Naive thymus-derived CD4-positive, alpha-beta T cell (primary cell): ENCODE measurements around the gene ZIC5. TPM values are rescaled to one million over a fixed set of nuclear protein-coding genes. Genes with fewer than 3 reads are reported as not detected.
A peak's percentile ranks its signal among the peaks of the same experiment; 100 is the strongest.
"Not testable (repeated sequence)": the region's sequence is repeated elsewhere in the genome, so short reads cannot be mapped to it uniquely, and the experiment has no call there.

ENCODE experiments used
- ATAC-seq: fragments of 150-1000 bp; cut with Tn5 transposase; 2 replicates; pipeline ENCODE4 v1.10.0; 2021; ENCODE audit warnings: mild to moderate bottlenecking, moderate library complexity
- CTCF ChIA-PET: fragments of 350-600 bp; sonication (Branson Sonifier 250); formaldehyde crosslinking; loops from one replicate; lab custom pipeline; 2021; ENCODE audit warnings: antibody characterized with exemption; lab: Charles Lee
- POLR2A ChIA-PET: fragments of 350-600 bp; sonication (Branson Sonifier 250); formaldehyde crosslinking; loops from one replicate; lab custom pipeline; 2021; ENCODE audit warnings: antibody characterized with exemption, inconsistent platforms; lab: Charles Lee
- DNase-seq, 9 donors: peaks; one replicate each; pipeline versions ENCODE4 v3.0.0 to v3.0.0-alpha.2; 2020 to 2022; ENCODE audit warnings: mixed read lengths in 1 of 9
- H3K27ac ChIP-seq: one replicate; pipeline ENCODE4 v1.7.0; 2013; ENCODE audit warnings: mild to moderate bottlenecking, low read depth, low read length, moderate library complexity
- H3K27me3 ChIP-seq, 2 donors: one replicate each; pipeline ENCODE4 v1.7.0; 2013; ENCODE audit warnings: low read length in 2 of 2, mild to moderate bottlenecking in 2 of 2, moderate library complexity in 2 of 2; ENCODE audit not compliant: control insufficient read depth in 2 of 2, insufficient read depth in 2 of 2
- H3K36me3 ChIP-seq, 3 experiments: 1 replicate in 2 of 3; 2 replicates in 1 of 3; pipeline ENCODE4 v1.7.0; 2013; ENCODE audit warnings: low read length in 3 of 3, mild to moderate bottlenecking in 3 of 3, moderate library complexity in 1 of 3; ENCODE audit not compliant: insufficient read depth in 3 of 3, control insufficient read depth in 2 of 3
- H3K4me1 ChIP-seq, 2 donors: one replicate each; pipeline ENCODE4 v1.7.0; 2013; ENCODE audit warnings: low read length in 2 of 2, mild to moderate bottlenecking in 2 of 2, moderate library complexity in 1 of 2; ENCODE audit not compliant: control insufficient read depth in 2 of 2, insufficient read depth in 2 of 2
- H3K4me3 ChIP-seq: 2 replicates; pipeline ENCODE4 v1.7.0; 2013; ENCODE audit warnings: mild to moderate bottlenecking, low read length
- H3K9me3 ChIP-seq, 3 experiments: 1 replicate in 2 of 3; 2 replicates in 1 of 3; pipeline ENCODE4 v1.7.0; 2013; ENCODE audit warnings: low read length in 3 of 3; ENCODE audit not compliant: control insufficient read depth in 2 of 3
- H3K27ac Mint-ChIP-seq, 9 donors: one replicate each; pipeline ENCODE4 v1.8.0; 2020 to 2022; ENCODE audit warnings: mixed read lengths in 9 of 9, mild to moderate bottlenecking in 8 of 9, moderate library complexity in 5 of 9, inconsistent platforms in 2 of 9
- H3K27me3 Mint-ChIP-seq, 5 donors: one replicate each; pipeline ENCODE4 v1.8.0; 2021 to 2022; ENCODE audit warnings: mixed read lengths in 5 of 5, mild to moderate bottlenecking in 1 of 5
- H3K36me3 Mint-ChIP-seq, 5 donors: one replicate each; pipeline ENCODE4 v1.8.0; 2020 to 2022; ENCODE audit warnings: mixed read lengths in 5 of 5, mild to moderate bottlenecking in 3 of 5, inconsistent platforms in 1 of 5
- H3K4me1 Mint-ChIP-seq, 7 donors: one replicate each; pipeline ENCODE4 v1.8.0; 2020 to 2022; ENCODE audit warnings: mixed read lengths in 7 of 7, mild to moderate bottlenecking in 3 of 7, inconsistent platforms in 1 of 7
- H3K4me3 Mint-ChIP-seq, 10 donors: one replicate each; pipeline ENCODE4 v1.8.0; 2020 to 2022; ENCODE audit warnings: mild to moderate bottlenecking in 10 of 10, mixed read lengths in 10 of 10, moderate library complexity in 6 of 10, inconsistent platforms in 2 of 10
- H3K9me3 Mint-ChIP-seq, 11 donors: one replicate each; pipeline ENCODE4 v1.8.0; 2020 to 2022; ENCODE audit warnings: mixed read lengths in 11 of 11, mild to moderate bottlenecking in 4 of 11, inconsistent platforms in 1 of 11, moderate library complexity in 1 of 11
- intact Hi-C, 2 donors: fragments of 100-400 bp; cut with micrococcal nuclease; formaldehyde crosslinking; loops; one replicate each; pipeline ENCODE4 v1.15.1; 2023
- polyA plus RNA-seq, 2 donors: library from polyadenylated mRNA; unstranded; fragments of 300-500 nt; fragmentation: Illumina TruSeq; gene quantifications; one replicate each; pipeline ENCODE4 v1.2.3, GENCODE V29; 2021
- total RNA-seq, 6 experiments: library from RNA in 5 of 6; stranded (reverse) in 5 of 6; gene quantifications; 1 replicate in 5 of 6; 2 replicates in 1 of 6; pipeline ENCODE4 v1.2.3 and lab custom pipeline; 2021 to 2026

Gene ZIC5
- total and polyA plus RNA-seq, 7 experiments from 2014 or later, result not detected

DNA sequence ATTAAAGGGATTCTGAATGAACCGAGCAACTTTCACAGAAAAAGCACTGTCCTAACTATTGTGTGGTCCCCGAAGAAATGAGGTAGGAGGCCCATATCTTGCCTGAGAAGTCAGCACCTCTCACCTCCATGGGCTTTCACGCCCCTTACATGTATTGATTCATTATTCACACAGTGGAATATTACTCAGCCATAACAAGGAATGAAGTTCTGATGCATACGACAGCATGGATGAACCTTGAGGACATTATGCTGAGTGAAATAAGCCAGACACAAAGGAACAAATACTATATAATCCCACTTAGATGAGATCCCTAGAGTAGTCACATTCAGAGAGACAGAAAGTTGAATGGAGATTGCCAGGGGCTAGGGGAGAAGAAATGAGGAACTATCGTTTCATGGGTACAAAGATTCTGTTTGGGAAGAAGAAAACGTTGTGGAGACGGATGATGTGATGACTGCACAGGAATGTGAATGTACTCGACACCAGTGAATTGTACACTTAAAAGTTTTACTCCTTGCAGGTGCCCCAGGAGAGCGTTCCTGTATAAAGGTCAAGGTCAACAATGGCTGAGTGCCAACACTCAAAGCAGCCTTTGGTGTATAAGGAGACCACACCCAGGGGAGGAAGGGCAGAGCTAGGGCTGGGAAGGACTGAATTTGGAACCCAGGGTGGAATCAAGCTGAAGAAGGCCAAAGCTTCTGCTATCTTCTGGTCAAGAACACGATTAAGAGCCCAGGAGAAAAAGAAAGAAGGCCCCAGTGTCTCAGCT lies 22.5 kb downstream of the ZIC5 start:
- H3K4me3 ChIP-seq, result no peak overlapping the region
- Mint-ChIP-seq H3K36me3 (no peaks in the 10 kb centered on the region), H3K27me3 (peaks cover 52 to 76% (median 64%) of the 10 kb centered on the region in 5 donors), H3K27ac (no peak overlapping the region), H3K9me3 (peaks cover 0 to 2% (median 0%) of the 10 kb centered on the region in 11 donors), H3K4me3 (no peak overlapping the region), H3K4me1 (peaks cover 0 to 4% (median 0%) of the 10 kb centered on the region in 7 donors)
- intact Hi-C loops, result no loop called here
- H3K9me3 ChIP-seq, result no peaks in the 10 kb centered on the region
- ChIA-PET CTCF (interaction anchor here (0.6 kb wide), 1 partner anchor 174 kb away, joined by 4 read pairs; no protein-coding TSS in a partner anchor), POLR2A (no interaction called here)
- H3K27ac ChIP-seq, result no peak overlapping the region
- DNase-seq, result no peak
- peaks cover 0 to 3% of the 10 kb centered on the region in 2 donors for H3K27me3 ChIP-seq
- no peaks in the 10 kb centered on the region for H3K36me3 ChIP-seq
- no peaks in the 10 kb centered on the region for H3K4me1 ChIP-seq
- no peak for ATAC-seq

DNA sequence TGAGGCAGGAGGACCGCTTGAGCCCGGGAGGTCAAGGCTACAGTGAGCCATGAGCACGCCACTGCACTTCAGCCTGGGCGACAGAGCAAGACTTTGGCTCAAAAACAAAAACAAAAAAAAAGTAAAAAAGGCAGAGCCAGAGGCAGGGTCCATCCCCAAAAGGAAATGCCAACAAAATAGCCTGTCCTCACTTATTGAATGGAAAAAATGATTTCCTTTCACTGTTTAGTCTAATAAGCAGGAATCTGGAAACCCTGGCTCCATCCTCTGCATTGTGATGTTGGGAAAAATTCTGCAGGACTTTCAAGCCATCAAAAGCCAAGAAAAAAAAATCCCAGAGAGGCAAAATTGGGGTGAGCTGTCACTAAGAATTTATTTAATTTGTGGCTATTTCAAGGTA lies 23.2 kb downstream of the ZIC5 start:
- Mint-ChIP-seq H3K4me3 (no peak overlapping the region), H3K27me3 (peaks cover 50 to 73% (median 60%) of the 10 kb centered on the region in 5 donors), H3K9me3 (peaks cover 0 to 2% (median 0%) of the 10 kb centered on the region in 11 donors), H3K27ac (no peak overlapping the region), H3K4me1 (peaks cover 0 to 4% (median 0%) of the 10 kb centered on the region in 7 donors), H3K36me3 (no peaks in the 10 kb centered on the region)
- ChIA-PET POLR2A (no interaction called here), CTCF (interaction anchor here (0.6 kb wide), 1 partner anchor 173 kb away, joined by 4 read pairs; no protein-coding TSS in a partner anchor)
- no peak overlapping the region for H3K4me3 ChIP-seq
- no peak overlapping the region for H3K27ac ChIP-seq
- H3K9me3 ChIP-seq, result no peaks in the 10 kb centered on the region
- no peak for ATAC-seq
- no peaks in the 10 kb centered on the region for H3K4me1 ChIP-seq
- DNase-seq, result no peak
- intact Hi-C loops, result no loop called here
- H3K36me3 ChIP-seq, result no peaks in the 10 kb centered on the region
- peaks cover 0 to 3% of the 10 kb centered on the region in 2 donors for H3K27me3 ChIP-seq

DNA sequence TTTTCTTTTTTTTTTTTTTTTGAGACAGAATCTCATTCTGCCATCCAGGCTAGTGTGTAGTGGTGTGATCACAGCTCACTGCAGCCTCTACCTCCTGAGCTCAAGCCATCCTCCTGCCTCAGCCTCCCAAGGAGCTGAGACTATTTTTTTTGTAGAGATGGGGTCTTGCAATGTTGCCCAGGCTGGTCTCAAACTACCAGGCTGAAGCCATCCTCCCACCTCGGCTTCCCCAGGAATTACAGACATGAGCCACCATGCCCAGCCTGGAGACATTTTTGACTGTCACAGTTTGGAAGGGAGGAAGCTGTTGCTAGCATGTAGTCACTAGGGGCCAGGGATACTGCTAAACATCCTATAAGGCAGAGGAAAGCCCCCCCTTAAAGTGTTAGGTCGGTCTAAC lies 23.9 kb downstream of the ZIC5 start:
- CTCF ChIA-PET, result no interaction called here
- Mint-ChIP-seq H3K4me3 (no peak overlapping the region), H3K36me3 (no peaks in the 10 kb centered on the region), H3K27ac (no peak overlapping the region), H3K9me3 (peaks cover 0 to 2% (median 0%) of the 10 kb centered on the region in 11 donors), H3K4me1 (peaks cover 0 to 4% (median 0%) of the 10 kb centered on the region in 7 donors), H3K27me3 (peaks cover 47 to 70% (median 54%) of the 10 kb centered on the region in 5 donors)
- intact Hi-C loops, result no loop called here
- H3K9me3 ChIP-seq, result no peaks in the 10 kb centered on the region
- DNase-seq (no peak), ATAC-seq (no peak)
- POLR2A ChIA-PET, result interaction anchor here (1.0 kb wide), 1 partner anchor 8 kb away, joined by 3 read pairs; no protein-coding TSS in a partner anchor
- H3K27ac ChIP-seq, result no peak overlapping the region
- H3K4me1 ChIP-seq, result no peaks in the 10 kb centered on the region
- peaks cover 0 to 3% of the 10 kb centered on the region in 2 donors for H3K27me3 ChIP-seq
- no peak overlapping the region for H3K4me3 ChIP-seq
- no peaks in the 10 kb centered on the region for H3K36me3 ChIP-seq

DNA sequence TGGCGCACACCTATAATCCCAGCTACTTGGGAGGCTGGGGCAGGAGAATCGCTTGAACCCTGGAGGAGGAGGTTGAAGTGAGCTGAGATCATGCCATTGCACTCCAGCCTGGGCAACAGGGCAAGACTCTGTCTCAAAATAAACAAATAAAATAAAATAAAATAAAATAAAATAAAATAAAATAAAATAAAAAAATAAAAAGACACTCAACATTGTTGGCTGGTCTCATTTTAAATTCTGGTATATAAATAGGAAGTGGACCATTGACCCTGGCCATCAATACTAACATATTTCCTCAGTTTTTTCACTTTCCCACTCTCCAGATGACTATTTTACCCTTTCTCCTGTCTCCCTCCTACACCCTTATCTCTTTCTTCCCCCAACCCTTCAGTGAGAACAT lies 26.1 kb downstream of the ZIC5 start:
- H3K4me3 ChIP-seq, H3K27me3 ChIP-seq, H3K36me3 Mint-ChIP-seq, H3K4me3 Mint-ChIP-seq, CTCF ChIA-PET, intact Hi-C loops, H3K27ac ChIP-seq, POLR2A ChIA-PET, H3K27ac Mint-ChIP-seq, H3K9me3 ChIP-seq, DNase-seq, H3K4me1 Mint-ChIP-seq, H3K9me3 Mint-ChIP-seq, ATAC-seq, H3K4me1 ChIP-seq, H3K36me3 ChIP-seq: not testable (repeated sequence)
- H3K27me3 Mint-ChIP-seq, result peaks cover 42 to 74% (median 53%) of the 10 kb centered on the region in 5 donors

DNA sequence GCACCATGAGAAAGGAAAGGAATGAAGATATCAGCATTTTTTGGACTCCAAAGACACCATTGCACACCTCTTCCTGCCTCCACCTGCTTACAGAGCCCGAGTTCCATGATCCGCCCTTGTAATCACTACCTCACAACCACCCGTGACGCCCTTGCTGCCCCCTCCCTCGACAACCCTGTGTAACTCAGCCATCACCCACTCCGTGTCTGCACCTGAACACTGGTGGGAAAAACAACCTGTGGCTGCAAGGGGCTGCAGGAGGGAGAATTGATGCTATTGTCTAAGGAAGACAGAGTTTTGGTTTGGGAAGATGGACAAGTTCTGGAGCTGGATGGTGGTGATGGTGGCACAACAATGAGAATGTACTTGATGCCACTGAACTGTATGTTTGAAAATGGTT lies 27.0 kb downstream of the ZIC5 start:
- no peak for ATAC-seq
- Mint-ChIP-seq H3K27ac (no peak overlapping the region), H3K4me1 (peaks cover 0 to 4% (median 0%) of the 10 kb centered on the region in 7 donors), H3K36me3 (no peaks in the 10 kb centered on the region), H3K9me3 (peaks cover 0 to 2% (median 0%) of the 10 kb centered on the region in 11 donors), H3K4me3 (no peak overlapping the region), H3K27me3 (peaks cover 34 to 66% (median 48%) of the 10 kb centered on the region in 5 donors)
- Histone ChIP-seq H3K9me3 (no peaks in the 10 kb centered on the region), H3K27me3 (peaks cover 0 to 3% of the 10 kb centered on the region in 2 donors), H3K27ac (no peak overlapping the region), H3K4me3 (no peak overlapping the region), H3K4me1 (no peaks in the 10 kb centered on the region), H3K36me3 (no peaks in the 10 kb centered on the region)
- intact Hi-C loops, result no loop called here
- ChIA-PET POLR2A (no interaction called here), CTCF (no interaction called here)
- no peak for DNase-seq

DNA sequence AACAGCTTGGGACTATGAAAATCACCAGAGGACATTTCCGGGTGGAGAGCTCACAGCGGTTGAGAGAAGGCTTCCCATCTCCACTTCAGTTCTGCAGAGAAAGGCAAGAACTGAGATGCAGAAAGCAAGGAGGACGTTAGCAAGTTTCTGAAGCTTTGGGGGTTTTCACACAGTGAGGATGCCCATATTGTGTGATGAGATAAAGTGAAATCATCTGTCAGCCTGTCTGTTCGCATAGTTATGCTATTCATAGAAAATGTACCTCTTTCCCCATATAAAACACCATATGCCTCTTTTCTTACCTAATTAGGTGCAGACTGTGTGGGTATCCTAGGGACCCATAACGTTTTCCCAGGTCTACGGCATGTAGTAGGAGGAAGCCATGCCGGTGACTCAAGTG lies 27.5 kb downstream of the ZIC5 start:
- no peak overlapping the region for H3K4me3 Mint-ChIP-seq
- peaks cover 29 to 61% (median 43%) of the 10 kb centered on the region in 5 donors for H3K27me3 Mint-ChIP-seq
- POLR2A ChIA-PET, result no interaction called here

More for the DNA sequence above, 27.5 kb downstream of the ZIC5 start:
- intact Hi-C loops, result no loop called here
- CTCF ChIA-PET, result no interaction called here
- Histone ChIP-seq H3K36me3 (no peaks in the 10 kb centered on the region), H3K4me1 (no peaks in the 10 kb centered on the region), H3K27ac (no peak overlapping the region), H3K27me3 (peaks cover 0 to 3% of the 10 kb centered on the region in 2 donors), H3K9me3 (no peaks in the 10 kb centered on the region), H3K4me3 (no peak overlapping the region)
- no peak for ATAC-seq
- Mint-ChIP-seq H3K4me1 (peaks cover 0 to 3% (median 0%) of the 10 kb centered on the region in 7 donors), H3K36me3 (no peaks in the 10 kb centered on the region), H3K27ac (peak overlapping the region in 1 of 9 donors; percentile 66), H3K9me3 (peaks cover 0 to 2% (median 0%) of the 10 kb centered on the region in 11 donors)
- no peak for DNase-seq
